ENCODE results near the gene UPK1A.

UPK1A gene

DNA sequence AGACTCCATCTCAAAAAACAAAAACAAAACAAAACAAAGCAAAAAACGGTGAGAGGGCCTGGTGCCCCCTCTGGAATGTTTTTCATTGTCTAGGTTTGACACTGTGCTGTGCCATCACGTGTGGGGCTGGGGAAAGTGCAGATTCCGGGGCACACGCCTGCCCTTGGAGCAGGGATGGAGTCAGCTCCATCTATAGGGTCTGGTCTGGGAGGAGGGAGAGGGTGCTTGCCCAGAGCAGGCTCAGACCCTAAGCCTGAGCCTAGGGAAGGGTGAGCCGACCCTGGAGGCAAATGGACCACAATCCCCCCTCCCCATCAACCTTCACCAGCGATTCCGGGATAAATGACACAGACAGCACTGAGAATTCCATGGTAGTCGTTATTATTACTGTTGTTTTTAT lies 27.1 kb downstream of the UPK1A start:
- Mint-ChIP-seq H3K27me3 (ENCODE audit: low read depth) (no peaks in the 10 kb centered on the region), H3K4me1 (ENCODE audit: low read depth) (peaks cover 13% of the 10 kb centered on the region), H3K36me3 (ENCODE audit: low read depth) (no peaks in the 10 kb centered on the region), H3K9me3 (no peaks in the 10 kb centered on the region), H3K27ac (no peak overlapping the region), H3K4me3 (no peak overlapping the region)

DNA sequence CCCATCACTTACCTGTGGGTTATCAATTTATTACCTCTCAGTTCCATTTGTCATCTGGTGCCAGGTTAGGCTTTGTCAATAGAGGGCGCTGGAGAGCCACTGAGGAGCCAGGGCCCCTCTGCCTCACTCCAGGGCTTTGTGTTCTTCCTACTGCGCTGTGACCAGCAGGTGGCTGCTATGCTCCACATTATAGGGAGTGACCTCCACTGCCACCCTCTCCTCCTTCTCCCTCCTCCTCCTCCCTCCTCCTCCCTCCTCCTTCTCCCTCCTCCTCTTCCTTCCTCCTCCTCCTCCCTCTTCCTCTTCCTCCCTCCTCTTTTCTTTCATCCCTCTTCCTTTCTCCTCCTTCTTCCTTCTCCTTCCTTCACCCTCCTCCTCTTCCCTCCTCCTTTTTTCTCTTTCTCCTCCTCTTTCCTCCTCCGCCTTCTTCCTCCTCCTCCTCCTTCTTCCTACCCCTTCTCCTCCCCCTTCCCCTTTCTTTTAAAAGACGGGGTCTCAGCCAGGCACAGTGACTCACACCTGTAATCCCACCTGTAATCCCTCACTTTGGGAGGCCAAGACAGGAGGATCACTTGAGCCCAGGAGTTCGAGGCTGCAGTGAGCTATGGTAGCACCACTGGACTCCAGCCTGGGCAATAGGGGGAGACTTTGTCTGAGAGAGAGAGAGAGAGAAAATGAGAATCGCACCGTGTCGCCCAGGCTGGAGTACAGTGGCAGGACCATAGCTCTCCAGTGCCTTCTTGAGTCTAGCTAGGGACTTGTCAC lies 27.7 kb downstream of the UPK1A start:
- Mint-ChIP-seq H3K9me3 (no peaks in the 10 kb centered on the region), H3K27me3 (ENCODE audit: low read depth) (no peaks in the 10 kb centered on the region), H3K27ac (peak overlapping the region; percentile 62), H3K4me3 (no peak overlapping the region), H3K4me1 (ENCODE audit: low read depth) (peaks cover 17% of the 10 kb centered on the region), H3K36me3 (ENCODE audit: low read depth) (no peaks in the 10 kb centered on the region)

DNA sequence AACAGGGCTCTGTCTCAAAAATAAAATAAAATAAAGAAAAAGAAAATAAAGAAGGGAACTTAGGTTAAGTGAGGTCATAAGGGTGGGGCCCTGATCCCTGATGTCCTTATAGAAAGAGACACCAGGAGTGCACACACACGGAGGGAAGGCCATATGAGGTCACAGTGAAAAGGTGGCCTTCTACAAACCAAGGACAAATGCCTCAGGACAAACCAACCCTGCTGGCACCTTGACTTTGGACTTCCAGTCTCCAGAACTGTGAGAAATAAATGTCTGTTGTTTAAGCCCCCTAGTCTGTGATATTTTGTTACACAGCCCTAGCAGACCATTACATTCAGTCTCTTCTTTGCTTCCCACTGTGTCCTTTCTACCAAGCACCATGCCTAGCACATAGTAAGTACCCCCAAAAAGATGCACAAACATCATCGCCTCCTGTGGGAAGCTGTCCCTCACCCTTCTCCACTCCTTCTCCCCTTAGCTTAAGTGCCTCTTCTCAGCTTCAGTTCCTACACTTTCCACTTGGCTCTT lies 29.6 kb downstream of the UPK1A start:
- H3K36me3 Mint-ChIP-seq (ENCODE audit: low read depth), result no peaks in the 10 kb centered on the region
- H3K4me1 Mint-ChIP-seq (ENCODE audit: low read depth), result peaks cover 22% of the 10 kb centered on the region
- no peaks in the 10 kb centered on the region for H3K27me3 Mint-ChIP-seq (ENCODE audit: low read depth)
- no peak overlapping the region for H3K4me3 Mint-ChIP-seq
- no peaks in the 10 kb centered on the region for H3K9me3 Mint-ChIP-seq
- H3K27ac Mint-ChIP-seq, result peak overlapping the region; percentile 8

DNA sequence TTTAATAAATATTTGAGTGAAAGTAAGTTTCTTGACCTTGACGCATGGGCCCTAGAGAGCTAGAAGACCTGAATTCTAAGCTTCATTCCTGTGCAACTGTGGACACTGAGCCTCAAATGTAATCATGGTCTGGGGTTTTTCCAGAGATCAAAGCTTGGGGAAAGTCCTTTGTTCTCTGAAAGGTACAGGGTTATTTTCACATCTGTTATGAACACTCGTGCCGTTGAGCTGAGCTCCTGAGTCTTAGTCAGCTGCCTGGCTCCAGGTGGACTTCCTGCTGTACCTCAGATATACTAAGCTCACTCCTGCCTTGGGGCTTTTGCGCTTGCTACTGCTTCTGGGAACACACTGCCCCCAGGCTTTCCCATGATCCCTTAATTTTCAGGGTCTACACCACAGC lies 30.5 kb downstream of the UPK1A start:
- H3K36me3 Mint-ChIP-seq (ENCODE audit: low read depth), result no peaks in the 10 kb centered on the region
- no peak overlapping the region for H3K27ac Mint-ChIP-seq
- no peak overlapping the region for H3K4me3 Mint-ChIP-seq
- H3K9me3 Mint-ChIP-seq, result no peaks in the 10 kb centered on the region
- no peaks in the 10 kb centered on the region for H3K27me3 Mint-ChIP-seq (ENCODE audit: low read depth)
- peaks cover 22% of the 10 kb centered on the region for H3K4me1 Mint-ChIP-seq (ENCODE audit: low read depth)

DNA sequence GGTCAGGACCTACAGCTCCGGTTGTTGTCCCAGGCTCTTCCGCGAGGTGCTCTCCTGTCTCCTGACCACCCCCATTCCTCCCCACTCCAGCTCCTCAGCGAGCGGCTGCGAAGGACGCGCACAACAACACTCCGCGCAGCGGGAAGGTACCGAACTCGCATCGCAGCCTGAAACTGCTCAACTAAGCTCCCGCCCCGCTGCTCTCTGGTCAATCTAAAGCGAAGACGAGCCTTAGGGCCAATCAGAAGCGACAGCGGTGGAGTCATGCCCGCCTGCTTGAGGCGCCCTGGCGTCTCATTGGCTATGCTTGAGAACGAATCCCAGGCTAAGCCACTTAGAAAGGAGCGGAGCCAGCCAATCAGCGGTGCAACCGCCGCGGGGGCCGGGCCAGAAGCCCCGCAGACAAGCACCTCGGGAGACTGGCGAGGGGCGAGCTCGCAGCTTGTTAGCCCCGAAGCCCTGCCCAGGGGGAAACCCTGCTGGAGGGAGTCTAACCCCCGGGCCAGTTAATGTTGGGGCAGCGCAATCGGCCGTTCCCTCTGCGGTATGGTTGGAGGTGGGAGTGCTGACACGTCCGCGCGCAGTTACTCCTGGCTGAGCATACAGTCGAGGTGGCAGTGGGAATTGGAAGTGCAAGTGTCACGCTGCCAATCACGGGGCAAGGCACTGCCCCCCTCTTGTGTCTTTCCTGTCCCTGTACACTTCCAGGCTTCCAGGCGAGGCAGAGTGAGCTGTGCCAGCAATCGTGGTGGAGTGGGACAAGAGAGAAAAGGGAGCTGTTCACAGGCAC lies 36.1 kb downstream of the UPK1A start:
- Mint-ChIP-seq H3K4me3 (peak overlapping the region; percentile 95), H3K9me3 (no peaks in the 10 kb centered on the region), H3K27me3 (ENCODE audit: low read depth) (no peaks in the 10 kb centered on the region), H3K36me3 (ENCODE audit: low read depth) (peaks cover 3% of the 10 kb centered on the region), H3K27ac (peak overlapping the region; percentile 98), H3K4me1 (ENCODE audit: low read depth) (peaks cover 13% of the 10 kb centered on the region)

DNA sequence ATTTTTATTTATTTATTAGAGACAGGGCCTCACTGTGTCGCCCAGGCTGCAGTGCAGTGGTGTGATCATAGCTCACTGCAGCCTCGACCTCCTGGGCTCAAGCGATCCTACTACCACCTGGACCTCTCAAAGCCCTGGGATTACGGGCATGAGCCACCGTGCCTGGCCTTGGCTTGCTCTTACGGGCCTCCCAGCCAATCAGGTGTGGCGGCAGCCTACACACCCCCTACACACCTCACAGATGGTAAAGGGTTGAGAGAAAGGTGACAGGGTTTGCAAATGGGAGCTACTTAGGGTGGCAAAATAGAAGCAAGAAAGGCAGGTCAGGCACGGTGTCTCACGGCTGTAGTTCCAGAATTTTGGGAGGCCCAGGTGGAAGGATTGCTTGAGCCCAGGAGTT lies 37.0 kb downstream of the UPK1A start:
- Mint-ChIP-seq H3K36me3 (ENCODE audit: low read depth) (peaks cover 3% of the 10 kb centered on the region), H3K27me3 (ENCODE audit: low read depth) (no peaks in the 10 kb centered on the region), H3K4me3 (no peak overlapping the region), H3K27ac (no peak overlapping the region), H3K4me1 (ENCODE audit: low read depth) (peaks cover 13% of the 10 kb centered on the region), H3K9me3 (no peaks in the 10 kb centered on the region)

DNA sequence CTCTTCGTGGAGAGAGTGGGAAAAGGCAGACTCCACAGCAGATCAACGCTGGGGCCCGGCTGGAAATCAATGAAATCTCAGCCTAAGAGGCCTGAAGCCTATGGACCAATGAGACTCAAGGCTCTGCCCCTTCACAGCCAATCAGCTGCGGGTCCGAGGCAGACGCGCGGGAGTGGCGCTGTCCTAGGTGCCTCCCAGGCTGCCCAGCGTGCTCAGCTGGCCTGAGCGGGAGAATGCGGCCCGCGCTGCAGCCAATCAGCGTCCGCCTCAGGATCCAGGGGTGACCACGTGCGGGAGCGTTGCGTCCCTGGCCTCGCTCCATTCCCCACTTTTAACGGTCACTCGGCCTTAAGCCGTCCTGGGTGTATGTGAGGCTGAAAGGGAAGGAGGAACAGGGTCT lies 37.9 kb downstream of the UPK1A start, which contains the start of gene ZBTB32:
Gene ZBTB32 (plus strand): TSS at position 341 of the 400 bp plus-strand sequence. CDS start 10,069 bp downstream, outside the sequence.
- peaks cover 3% of the 10 kb centered on the region for H3K36me3 Mint-ChIP-seq (ENCODE audit: low read depth)
- no peaks in the 10 kb centered on the region for H3K27me3 Mint-ChIP-seq (ENCODE audit: low read depth)
- no peak within 1 kb of the TSS for H3K4me3 Mint-ChIP-seq
- H3K4me1 Mint-ChIP-seq (ENCODE audit: low read depth), result peaks cover 9% of the 10 kb centered on the region
- H3K27ac Mint-ChIP-seq, result no peak within 1 kb of the TSS
- no peaks in the 10 kb centered on the region for H3K9me3 Mint-ChIP-seq

DNA sequence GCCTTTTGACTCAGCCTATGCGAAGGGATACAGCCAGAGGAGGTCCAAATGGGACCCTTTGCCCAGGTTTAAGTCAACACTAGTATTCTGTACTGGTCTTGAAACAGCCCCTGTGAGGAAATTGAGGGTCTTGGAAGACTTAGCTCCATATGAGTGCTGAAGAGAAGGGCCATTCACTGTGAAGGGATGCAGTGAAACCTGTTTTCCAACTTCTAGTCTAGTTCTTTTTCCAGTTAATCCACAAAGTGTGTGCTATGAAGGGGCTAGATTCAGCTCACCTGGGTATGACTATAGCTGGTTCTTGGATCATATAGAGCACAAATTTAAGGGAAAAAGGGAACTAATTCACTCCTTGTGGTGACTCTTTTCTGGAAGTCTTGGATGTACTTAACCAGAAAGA lies 42.1 kb downstream of the UPK1A start:
- H3K4me1 Mint-ChIP-seq (ENCODE audit: low read depth), result peaks cover 33% of the 10 kb centered on the region
- H3K36me3 Mint-ChIP-seq (ENCODE audit: low read depth), result no peaks in the 10 kb centered on the region

DNA sequence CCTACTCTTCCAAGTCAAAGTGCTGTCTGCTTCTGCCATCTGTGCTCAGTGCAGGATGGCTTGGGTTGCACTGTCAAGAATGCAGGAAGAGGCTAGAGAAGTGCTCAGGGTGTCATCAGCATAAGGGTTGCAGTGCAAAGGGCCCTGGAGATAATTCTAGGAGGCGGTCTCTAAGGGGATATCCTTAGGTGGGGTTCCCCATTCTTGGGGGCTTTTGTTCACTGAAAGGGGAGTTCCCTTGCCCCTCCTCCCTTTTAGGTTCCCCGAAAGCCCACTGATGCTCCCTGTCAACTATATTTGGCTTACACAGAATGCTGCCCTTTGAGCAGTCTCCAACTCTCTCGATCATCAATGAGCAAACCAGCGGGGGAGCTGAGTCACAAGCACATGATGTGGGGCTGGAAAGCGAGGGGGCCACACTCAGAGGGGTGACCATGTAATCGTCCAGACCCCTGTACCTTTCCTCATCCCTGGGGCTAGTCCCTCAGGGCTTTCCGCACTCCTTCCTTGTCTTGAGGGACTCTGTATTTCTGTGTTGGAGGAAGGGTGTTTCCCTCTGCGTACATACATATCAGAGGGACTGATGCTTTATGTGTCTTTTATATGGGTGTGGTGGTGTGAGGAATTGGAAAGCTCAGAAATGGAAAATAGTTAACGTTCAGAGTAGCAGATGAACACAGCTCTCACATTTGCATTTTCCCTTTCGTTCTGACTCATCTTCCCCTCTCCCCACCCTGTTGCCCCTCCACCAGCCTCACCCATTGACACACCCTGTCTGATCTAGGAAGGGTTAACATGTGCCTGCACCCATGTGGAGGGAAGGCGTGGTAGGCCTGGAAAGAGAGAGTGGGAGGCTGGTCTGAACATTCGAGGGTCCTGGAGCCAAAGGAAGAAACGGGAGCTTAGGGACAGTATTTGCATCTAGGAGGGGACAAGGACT lies 44.7 kb downstream of the UPK1A start:
- Mint-ChIP-seq H3K27ac (peak overlapping the region; percentile 99), H3K9me3 (no peaks in the 10 kb centered on the region), H3K36me3 (ENCODE audit: low read depth) (peaks cover 3% of the 10 kb centered on the region), H3K4me3 (peak overlapping the region; percentile 74), H3K27me3 (ENCODE audit: low read depth) (no peaks in the 10 kb centered on the region), H3K4me1 (ENCODE audit: low read depth) (peaks cover 54% of the 10 kb centered on the region)

More for the DNA sequence above, 42.1 kb downstream of the UPK1A start:
- Mint-ChIP-seq H3K27me3 (ENCODE audit: low read depth) (no peaks in the 10 kb centered on the region), H3K9me3 (no peaks in the 10 kb centered on the region), H3K4me3 (no peak overlapping the region), H3K27ac (no peak overlapping the region)

DNA sequence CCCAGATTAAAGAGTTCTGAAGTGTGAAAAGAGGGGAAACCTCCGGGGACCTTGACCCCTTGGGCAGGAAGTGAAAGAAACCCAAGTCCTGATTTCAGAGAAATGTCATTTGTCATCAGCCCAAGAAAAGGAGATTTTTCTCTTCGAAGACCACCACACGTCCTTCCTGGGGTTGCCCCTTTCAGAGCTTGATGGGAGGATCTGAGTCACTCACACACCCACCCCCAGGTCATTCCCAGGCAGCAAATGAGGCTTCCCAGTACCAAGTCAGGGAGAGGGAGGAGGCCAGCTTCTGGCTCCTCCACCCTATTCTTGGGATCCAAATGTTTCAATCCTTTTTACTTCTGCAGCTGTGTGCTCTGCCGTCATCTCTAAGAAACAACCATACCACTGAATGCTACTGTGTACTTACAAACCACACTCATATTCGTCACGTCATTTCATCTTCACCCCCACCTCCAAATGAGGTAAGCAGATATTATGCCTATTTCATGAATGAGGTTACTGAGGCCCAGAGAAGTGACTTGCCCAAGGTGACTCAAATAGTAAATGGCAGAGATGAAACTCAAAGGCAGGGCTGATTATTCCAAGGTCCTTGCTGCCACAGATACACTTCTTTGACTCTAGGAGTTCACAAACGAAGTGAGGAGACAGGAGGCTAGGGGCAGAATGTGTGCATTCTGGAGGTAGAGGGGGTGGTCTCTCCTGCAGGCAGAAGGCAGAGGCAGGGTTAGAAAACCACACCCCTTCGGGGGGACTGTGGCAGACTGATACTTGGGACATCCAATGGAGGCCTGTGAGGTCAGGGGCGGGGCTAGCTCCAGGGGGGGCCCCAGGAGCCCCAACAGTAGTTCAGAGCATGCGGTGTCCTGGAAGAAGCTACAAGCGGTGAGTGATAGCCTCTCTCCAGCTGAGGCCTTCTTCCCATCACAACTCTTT lies 46.5 kb downstream of the UPK1A start:
- Mint-ChIP-seq H3K4me3 (peak overlapping the region; percentile 93), H3K27me3 (ENCODE audit: low read depth) (no peaks in the 10 kb centered on the region), H3K4me1 (ENCODE audit: low read depth) (peaks cover 61% of the 10 kb centered on the region), H3K36me3 (ENCODE audit: low read depth) (peaks cover 9% of the 10 kb centered on the region), H3K9me3 (no peaks in the 10 kb centered on the region), H3K27ac (peak overlapping the region; percentile 99)

DNA sequence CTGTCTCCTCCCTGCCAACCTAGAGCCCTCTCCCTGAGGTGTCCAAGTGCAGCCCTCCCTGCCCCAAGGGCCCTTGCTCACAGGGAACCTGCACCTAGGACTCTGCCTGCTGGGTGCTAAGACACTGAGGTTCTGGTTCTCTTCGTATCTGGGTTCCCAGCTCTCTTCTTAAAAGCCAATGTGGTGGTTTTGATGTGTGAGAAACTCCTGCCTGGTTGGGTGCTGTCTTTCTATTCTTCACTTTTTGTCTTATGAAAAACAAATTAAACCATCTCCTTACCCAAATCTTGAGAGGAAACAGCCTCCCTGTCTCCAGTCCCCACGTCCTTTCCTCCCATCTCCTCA lies 47.2 kb downstream of the UPK1A start:
- H3K9me3 Mint-ChIP-seq, result no peaks in the 10 kb centered on the region
- no peaks in the 10 kb centered on the region for H3K27me3 Mint-ChIP-seq (ENCODE audit: low read depth)
- H3K4me3 Mint-ChIP-seq, result peak overlapping the region; percentile 93
- peaks cover 9% of the 10 kb centered on the region for H3K36me3 Mint-ChIP-seq (ENCODE audit: low read depth)
- peak overlapping the region; percentile 99 for H3K27ac Mint-ChIP-seq
- H3K4me1 Mint-ChIP-seq (ENCODE audit: low read depth), result peaks cover 61% of the 10 kb centered on the region

- Mint-ChIP-seq H3K9me3 (no peaks in the 10 kb centered on the region), H3K4me3 (peak overlapping the region; percentile 93), H3K27ac (peak overlapping the region; percentile 99), H3K4me1 (ENCODE audit: low read depth) (peaks cover 62% of the 10 kb centered on the region), H3K27me3 (ENCODE audit: low read depth) (no peaks in the 10 kb centered on the region), H3K36me3 (ENCODE audit: low read depth) (peaks cover 12% of the 10 kb centered on the region)
Measured at GRCh38 chr19:35713904-35714495, 47.7 kb downstream of the UPK1A start.
